ENCODE results near the gene SEC14L1. TPM values are rescaled to one million over a fixed set of nuclear protein-coding genes. Genes with fewer than 3 reads are reported as not detected.

The SEC14L1 gene
- total and polyA plus RNA-seq, 2 donors from 2014 or later, result 49.2 to 157 TPM

DNA sequence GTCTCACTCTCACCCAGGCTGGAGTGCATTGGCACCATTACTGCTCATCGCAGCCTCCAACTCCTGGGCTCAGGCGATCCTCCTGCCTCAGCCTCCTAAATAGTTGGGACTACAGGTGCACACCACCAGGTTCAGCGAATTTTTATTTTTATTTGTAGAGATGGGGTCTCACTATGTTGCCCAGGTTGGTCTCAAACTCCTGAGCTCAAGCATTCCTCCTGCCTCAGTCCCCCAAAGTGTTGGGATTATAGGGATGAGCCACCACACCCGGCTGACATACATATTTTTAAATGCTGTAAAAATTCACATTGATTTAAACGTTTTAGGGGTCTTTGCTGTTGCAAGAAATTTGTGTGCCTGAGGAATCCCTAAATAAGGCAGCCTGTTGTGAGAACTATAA lies 24.8 kb upstream of the SEC14L1 start:
- Histone ChIP-seq H3K27me3 (ENCODE audit: control insufficient read depth, insufficient read depth, low read length) (no peaks in the 10 kb centered on the region), H3K4me1 (ENCODE audit: control insufficient read depth in 2 of 3, insufficient read depth in 2 of 3, low read depth in 1 of 3, low read length in 3 of 3) (peaks cover 0 to 38% (median 29%) of the 10 kb centered on the region in 3 donors), H3K9me3 (ENCODE audit: control insufficient read depth in 2 of 3, insufficient read depth in 1 of 3, low read length in 3 of 3) (no peaks in the 10 kb centered on the region), H3K4me3 (ENCODE audit: low read length in 3 of 3) (no peak overlapping the region), H3K36me3 (ENCODE audit: control insufficient read depth in 2 of 3, insufficient read depth in 3 of 3, low read length in 3 of 3) (no peaks in the 10 kb centered on the region), H3K9ac (ENCODE audit: low read length in 3 of 3) (no peak overlapping the region), H3K27ac (ENCODE audit: low read depth in 2 of 2, low read length in 2 of 2) (peak overlapping the region; percentile 69 to 89)
- DNase-seq, result no peak
- intact Hi-C loops (cut with DNase I), result no loop called here
- no peak for FAIRE-seq
- no peak for TF ChIP-seq CTCF (IDR thresholded peaks at IDR 0.05; ENCODE audit: borderline replicate concordance, extremely low read depth, insufficient read depth)

GRCh38 chr17:77116371-77116860 lies 24.4 kb upstream of the SEC14L1 start:
- TF ChIP-seq CTCF (IDR thresholded peaks at IDR 0.05; ENCODE audit: borderline replicate concordance, extremely low read depth, insufficient read depth), result no peak
- FAIRE-seq (no peak), DNase-seq (peak in 1 of 5 donors; percentile 46)
- Histone ChIP-seq H3K36me3 (ENCODE audit: control insufficient read depth in 2 of 3, insufficient read depth in 3 of 3, low read length in 3 of 3) (no peaks in the 10 kb centered on the region), H3K4me1 (ENCODE audit: control insufficient read depth in 2 of 3, insufficient read depth in 2 of 3, low read depth in 1 of 3, low read length in 3 of 3) (peaks cover 0 to 37% (median 28%) of the 10 kb centered on the region in 3 donors), H3K4me3 (ENCODE audit: low read length in 3 of 3) (no peak overlapping the region), H3K27me3 (ENCODE audit: control insufficient read depth, insufficient read depth, low read length) (no peaks in the 10 kb centered on the region), H3K9ac (ENCODE audit: low read length in 3 of 3) (no peak overlapping the region), H3K27ac (ENCODE audit: low read depth in 2 of 2, low read length in 2 of 2) (peak overlapping the region; percentile 69 to 89), H3K9me3 (ENCODE audit: control insufficient read depth in 2 of 3, insufficient read depth in 1 of 3, low read length in 3 of 3) (no peaks in the 10 kb centered on the region)
- intact Hi-C loops (cut with DNase I), result no loop called here

- TF ChIP-seq CTCF (IDR thresholded peaks at IDR 0.05; ENCODE audit: borderline replicate concordance, extremely low read depth, insufficient read depth), result no peak
- H3K4me3 ChIP-seq (ENCODE audit: low read length in 3 of 3), result no peak overlapping the region
- H3K27ac ChIP-seq (ENCODE audit: low read depth in 2 of 2, low read length in 2 of 2), result peak overlapping the region; percentile 72 to 77
- H3K36me3 ChIP-seq (ENCODE audit: control insufficient read depth in 2 of 3, insufficient read depth in 3 of 3, low read length in 3 of 3), result no peaks in the 10 kb centered on the region
- H3K9ac ChIP-seq (ENCODE audit: low read length in 3 of 3), result no peak overlapping the region
- H3K4me1 ChIP-seq (ENCODE audit: control insufficient read depth in 2 of 3, insufficient read depth in 2 of 3, low read depth in 1 of 3, low read length in 3 of 3), result peaks cover 0 to 29% (median 28%) of the 10 kb centered on the region in 3 donors
- FAIRE-seq (no peak), DNase-seq (no peak)
- no peaks in the 10 kb centered on the region for H3K9me3 ChIP-seq (ENCODE audit: control insufficient read depth in 2 of 3, insufficient read depth in 1 of 3, low read length in 3 of 3)
- intact Hi-C loops (cut with DNase I), result no loop called here
- H3K27me3 ChIP-seq (ENCODE audit: control insufficient read depth, insufficient read depth, low read length), result no peaks in the 10 kb centered on the region
Measured at GRCh38 chr17:77117415-77117814, 23.4 kb upstream of the SEC14L1 start.

Data from kidney (tissue), 14 donors.